Activated naive CD4-positive, alpha-beta T cell (primary cell): ENCODE data around the gene CRIM1.

Experiments
- DNase-seq, 4 experiments: peaks; one replicate each; lab custom pipeline; 2025; lab: John Stamatoyannopoulos, UW

The CRIM1 gene

GRCh38 chr2:36371928-36372391 lies 16.4 kb downstream of the CRIM1 start:
- DNase-seq, result no peak

- DNase-seq, result no peak
Observed at GRCh38 chr2:36373149-36373926, 17.8 kb downstream of the CRIM1 start.

GRCh38 chr2:36374585-36374984 lies 19.0 kb downstream of the CRIM1 start:
- DNase-seq, result no peak

GRCh38 chr2:36376319-36376765 lies 20.8 kb downstream of the CRIM1 start:
- DNase-seq, result no peak

GRCh38 chr2:36376992-36377738 lies 21.6 kb downstream of the CRIM1 start:
- no peak for DNase-seq

GRCh38 chr2:36379710-36380448 lies 24.3 kb downstream of the CRIM1 start:
- DNase-seq, result no peak

GRCh38 chr2:36380624-36381481 lies 25.3 kb downstream of the CRIM1 start:
- no peak for DNase-seq

GRCh38 chr2:36381993-36382392 lies 26.4 kb downstream of the CRIM1 start:
- DNase-seq, result no peak

GRCh38 chr2:36382472-36382871 lies 26.9 kb downstream of the CRIM1 start:
- DNase-seq, result no peak

GRCh38 chr2:36383726-36384125 lies 28.1 kb downstream of the CRIM1 start:
- no peak for DNase-seq

- no peak for DNase-seq
Observed at GRCh38 chr2:36384454-36384853, 28.9 kb downstream of the CRIM1 start.

GRCh38 chr2:36385603-36386002 lies 30.0 kb downstream of the CRIM1 start:
- DNase-seq, result no peak

- no peak for DNase-seq
Observed at GRCh38 chr2:36387258-36387916, 31.8 kb downstream of the CRIM1 start.

- DNase-seq, result no peak
Observed at GRCh38 chr2:36388472-36388871, 32.9 kb downstream of the CRIM1 start.

GRCh38 chr2:36389091-36389564 lies 33.5 kb downstream of the CRIM1 start:
- no peak for DNase-seq

GRCh38 chr2:36389577-36389976 lies 34.0 kb downstream of the CRIM1 start:
- DNase-seq, result no peak

- DNase-seq, result no peak
Observed at GRCh38 chr2:36392571-36393255, 37.1 kb downstream of the CRIM1 start.

GRCh38 chr2:36393738-36394256 lies 38.2 kb downstream of the CRIM1 start:
- DNase-seq, result no peak

GRCh38 chr2:36394804-36395203 lies 39.2 kb downstream of the CRIM1 start:
- no peak for DNase-seq

- no peak for DNase-seq
Observed at GRCh38 chr2:36395866-36396265, 40.3 kb downstream of the CRIM1 start.
